Subcutaneous adipose tissue (tissue), 4 donors: ENCODE results near the gene LTK. TPM values are rescaled to one million over a fixed set of nuclear protein-coding genes. Genes with fewer than 3 reads are reported as not detected.

Source experiments
- CTCF ChIP-seq: fragments of 450-650 bp; IDR thresholded peaks from one replicate; pipeline ENCODE4 v1.5.1; 2016; ENCODE audit warnings: low read depth, mild to moderate bottlenecking, control low read depth, antibody characterized with exemption, moderate library complexity
- total RNA-seq, 4 donors: library from RNA; depleted of rRNA; stranded (reverse); fragments of >200 nt; gene quantifications; one replicate each; pipeline ENCODE4 v1.1.0, GENCODE V29; 2016

LTK gene
- total RNA-seq, 4 donors from 2014 or later, result 0.33 to 2.4 (median 0.48) TPM

- TF ChIP-seq CTCF, result no peak
Measured at GRCh38 chr15:41546851-41547786, 33.5 kb upstream of the LTK start.

GRCh38 chr15:41545218-41545617 is 31.6 kb upstream of the LTK start:
- no peak for TF ChIP-seq CTCF

- no peak for TF ChIP-seq CTCF
Measured at GRCh38 chr15:41544650-41545015, 31.0 kb upstream of the LTK start.

GRCh38 chr15:41543521-41543870 is 29.9 kb upstream of the LTK start:
- TF ChIP-seq CTCF, result no peak

- TF ChIP-seq CTCF, result no peak
Measured at GRCh38 chr15:41536866-41537265, 23.2 kb upstream of the LTK start.

GRCh38 chr15:41535544-41535943 is 21.9 kb upstream of the LTK start:
- TF ChIP-seq CTCF, result no peak

GRCh38 chr15:41530363-41530956 is 16.8 kb upstream of the LTK start:
- TF ChIP-seq CTCF, result no peak
